Calu3 (cell line): ENCODE results near the gene FLG2. TPM values are rescaled to one million over a fixed set of nuclear protein-coding genes. Genes with fewer than 3 reads are reported as not detected.

Experiments
- BruUV-seq: library from RNA; stranded (reverse); fragments of 400-500 nt; replicated peaks from 2 replicates; lab custom pipeline; 2021; lab: Mats Ljungman, UMichigan
- CTCF ChIA-PET: fragments of 300-600 bp; sonication (Branson Sonifier 250); formaldehyde crosslinking; loops from one replicate; lab custom pipeline; 2022; ENCODE audit warnings: antibody characterized with exemption; lab: Charles Lee
- DNase-seq: peaks from one replicate; pipeline ENCODE4 v3.0.0; 2022
- H3K27ac Mint-ChIP-seq: one replicate; pipeline ENCODE4 v1.8.0; 2022; ENCODE audit warnings: mixed read lengths; ENCODE audit not compliant: unreplicated experiment
- H3K27me3 Mint-ChIP-seq: one replicate; pipeline ENCODE4 v1.8.0; 2022; ENCODE audit warnings: mixed read lengths; ENCODE audit not compliant: unreplicated experiment
- H3K36me3 Mint-ChIP-seq: one replicate; pipeline ENCODE4 v1.8.0; 2022; ENCODE audit warnings: mild to moderate bottlenecking, moderate library complexity, mixed read lengths; ENCODE audit not compliant: insufficient read depth, unreplicated experiment
- H3K4me1 Mint-ChIP-seq: one replicate; pipeline ENCODE4 v1.8.0; 2022; ENCODE audit warnings: mild to moderate bottlenecking, low read depth, mixed read lengths; ENCODE audit not compliant: unreplicated experiment
- H3K4me3 Mint-ChIP-seq: one replicate; pipeline ENCODE4 v1.8.0; 2022; ENCODE audit warnings: mild to moderate bottlenecking, low read depth, moderate library complexity, mixed read lengths; ENCODE audit not compliant: unreplicated experiment
- H3K9me3 Mint-ChIP-seq: one replicate; pipeline ENCODE4 v1.8.0; 2022; ENCODE audit warnings: low read depth, mixed read lengths; ENCODE audit not compliant: unreplicated experiment
- intact Hi-C: fragments of 100-400 bp; cut with micrococcal nuclease; formaldehyde crosslinking; loops from one replicate; pipeline ENCODE4 v1.10.0; 2022; ENCODE audit not compliant: unreplicated experiment
- total RNA-seq: library from RNA; stranded (reverse); gene quantifications from 2 replicates; pipeline ENCODE4 v1.2.3, GENCODE V29; 2022
- TF ChIP-seq, protein P1 (sequence below): fragments of 200-600 bp; IDR thresholded peaks from one replicate; pipeline ENCODE4 v1.8.0; 2022; ENCODE audit warnings: antibody characterized with exemption; ENCODE audit not compliant: unreplicated experiment

The FLG2 gene
- total RNA-seq, 1 experiment from 2014 or later: not detected

DNA sequence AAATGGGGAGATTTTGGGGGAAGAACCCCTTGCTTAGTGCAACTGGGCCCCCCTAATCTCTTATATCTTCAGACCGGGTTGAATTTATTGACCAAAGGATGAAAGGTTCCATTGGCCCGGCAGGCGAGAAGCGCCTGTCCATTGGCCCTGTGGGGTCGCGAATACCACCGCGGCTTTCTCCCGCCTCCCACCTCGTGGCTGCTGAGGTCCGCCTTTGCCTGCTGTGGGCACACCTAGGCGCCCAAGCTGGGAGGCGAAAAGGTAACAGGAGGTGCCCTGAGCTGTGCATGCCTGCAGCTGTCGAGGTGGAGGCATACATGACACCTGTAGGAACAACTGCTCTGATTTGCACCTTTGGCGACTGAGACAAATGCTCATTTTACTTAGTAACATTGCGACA is 21.1 kb upstream of the FLG2 start:
- CTCF ChIA-PET: no interaction called here
- H3K4me1 Mint-ChIP-seq: no peaks in the 10 kb centered on the region
- TF ChIP-seq, protein P1, sequence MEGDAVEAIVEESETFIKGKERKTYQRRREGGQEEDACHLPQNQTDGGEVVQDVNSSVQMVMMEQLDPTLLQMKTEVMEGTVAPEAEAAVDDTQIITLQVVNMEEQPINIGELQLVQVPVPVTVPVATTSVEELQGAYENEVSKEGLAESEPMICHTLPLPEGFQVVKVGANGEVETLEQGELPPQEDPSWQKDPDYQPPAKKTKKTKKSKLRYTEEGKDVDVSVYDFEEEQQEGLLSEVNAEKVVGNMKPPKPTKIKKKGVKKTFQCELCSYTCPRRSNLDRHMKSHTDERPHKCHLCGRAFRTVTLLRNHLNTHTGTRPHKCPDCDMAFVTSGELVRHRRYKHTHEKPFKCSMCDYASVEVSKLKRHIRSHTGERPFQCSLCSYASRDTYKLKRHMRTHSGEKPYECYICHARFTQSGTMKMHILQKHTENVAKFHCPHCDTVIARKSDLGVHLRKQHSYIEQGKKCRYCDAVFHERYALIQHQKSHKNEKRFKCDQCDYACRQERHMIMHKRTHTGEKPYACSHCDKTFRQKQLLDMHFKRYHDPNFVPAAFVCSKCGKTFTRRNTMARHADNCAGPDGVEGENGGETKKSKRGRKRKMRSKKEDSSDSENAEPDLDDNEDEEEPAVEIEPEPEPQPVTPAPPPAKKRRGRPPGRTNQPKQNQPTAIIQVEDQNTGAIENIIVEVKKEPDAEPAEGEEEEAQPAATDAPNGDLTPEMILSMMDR: no peak
- peaks cover 97% of the 10 kb centered on the region for H3K27me3 Mint-ChIP-seq
- no peak for DNase-seq
- H3K27ac Mint-ChIP-seq: no peak overlapping the region
- intact Hi-C loops: no loop called here
- no peak overlapping the region for H3K4me3 Mint-ChIP-seq
- no TSS peak for BruUV-seq
- H3K9me3 Mint-ChIP-seq: no peaks in the 10 kb centered on the region
- H3K36me3 Mint-ChIP-seq: no peaks in the 10 kb centered on the region

DNA sequence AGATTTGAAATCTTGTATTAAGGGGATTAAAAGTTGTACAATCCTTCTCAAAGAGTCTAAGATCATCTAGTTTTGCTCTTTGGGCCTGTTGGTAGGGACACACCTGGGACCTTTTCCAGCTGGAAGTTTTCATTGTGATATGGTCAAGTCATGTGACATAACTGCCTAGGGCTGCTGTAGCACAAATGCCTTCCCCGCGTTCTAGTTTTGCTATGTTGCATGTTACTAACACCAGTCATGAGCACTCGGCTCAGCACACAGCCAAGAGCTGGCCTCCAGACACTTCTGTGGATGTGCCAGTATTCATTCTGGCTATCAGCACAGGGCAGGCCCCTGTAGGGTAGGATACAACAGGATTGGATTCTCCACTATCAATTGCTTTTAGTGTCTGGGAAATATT is 14.6 kb upstream of the FLG2 start:
- Mint-ChIP-seq H3K36me3 (no peaks in the 10 kb centered on the region), H3K4me1 (no peaks in the 10 kb centered on the region), H3K9me3 (peaks cover under 1% of the 10 kb centered on the region), H3K27me3 (peaks cover 70% of the 10 kb centered on the region), H3K27ac (no peak overlapping the region), H3K4me3 (no peak overlapping the region)
- DNase-seq: no peak
- TF ChIP-seq, protein P1: no peak
- CTCF ChIA-PET: no interaction called here
- no TSS peak for BruUV-seq
- intact Hi-C loops: no loop called here

GRCh38 chr1:152372672-152373071 is 12.9 kb upstream of the FLG2 start:
- Mint-ChIP-seq H3K4me1 (no peaks in the 10 kb centered on the region), H3K4me3 (no peak overlapping the region), H3K9me3 (peaks cover 2% of the 10 kb centered on the region), H3K36me3 (no peaks in the 10 kb centered on the region), H3K27me3 (peaks cover 52% of the 10 kb centered on the region), H3K27ac (no peak overlapping the region)
- DNase-seq: no peak
- BruUV-seq: no TSS peak
- CTCF ChIA-PET: interaction anchor here (0.6 kb wide), 1 partner anchor 38 kb away, joined by 3 read pairs; no protein-coding TSS in a partner anchor
- intact Hi-C loops: no loop called here
- TF ChIP-seq, protein P1: no peak

GRCh38 chr1:152367436-152367835 is 7.6 kb upstream of the FLG2 start:
- TF ChIP-seq, protein P1: no peak
- CTCF ChIA-PET: no interaction called here
- intact Hi-C loops: no loop called here
- no peaks in the 10 kb centered on the region for H3K4me1 Mint-ChIP-seq
- DNase-seq: no peak
- no peaks in the 10 kb centered on the region for H3K36me3 Mint-ChIP-seq
- H3K9me3 Mint-ChIP-seq: peaks cover 2% of the 10 kb centered on the region
- BruUV-seq: no TSS peak
- H3K27ac Mint-ChIP-seq: no peak overlapping the region
- peaks cover 63% of the 10 kb centered on the region for H3K27me3 Mint-ChIP-seq
- H3K4me3 Mint-ChIP-seq: no peak overlapping the region
